ENCODE results near the gene ADCY5.

The ADCY5 gene

GRCh38 chr3:123337948-123338619 lies 110.8 kb downstream of the ADCY5 start:
- no peak for FAIRE-seq

- no peak for FAIRE-seq
Observed at GRCh38 chr3:123337226-123337625, 111.7 kb downstream of the ADCY5 start.

GRCh38 chr3:123336441-123336851 lies 112.4 kb downstream of the ADCY5 start:
- FAIRE-seq = no peak

- FAIRE-seq = no peak
Observed at GRCh38 chr3:123336001-123336400, 112.9 kb downstream of the ADCY5 start.

- FAIRE-seq = no peak
Observed at GRCh38 chr3:123335007-123335670, 113.8 kb downstream of the ADCY5 start.

- FAIRE-seq = no peak
Observed at GRCh38 chr3:123334056-123334455, 114.8 kb downstream of the ADCY5 start.

- FAIRE-seq = no peak
Observed at GRCh38 chr3:123333401-123333800, 115.5 kb downstream of the ADCY5 start.

GRCh38 chr3:123332124-123332641 lies 116.7 kb downstream of the ADCY5 start:
- FAIRE-seq = no peak

GRCh38 chr3:123331651-123332050 lies 117.2 kb downstream of the ADCY5 start:
- FAIRE-seq = no peak

GRCh38 chr3:123331006-123331405 lies 117.9 kb downstream of the ADCY5 start:
- FAIRE-seq = no peak

- no peak for FAIRE-seq
Observed at GRCh38 chr3:123330441-123330991, 118.4 kb downstream of the ADCY5 start.

GRCh38 chr3:123329636-123330340 lies 119.1 kb downstream of the ADCY5 start:
- FAIRE-seq = no peak

GRCh38 chr3:123328851-123329635 lies 119.8 kb downstream of the ADCY5 start:
- FAIRE-seq = no peak

- FAIRE-seq = no peak
Observed at GRCh38 chr3:123327956-123328850, 120.7 kb downstream of the ADCY5 start.

GRCh38 chr3:123327480-123327879 lies 121.4 kb downstream of the ADCY5 start:
- no peak for FAIRE-seq

- FAIRE-seq = no peak
Observed at GRCh38 chr3:123326531-123326930, 122.4 kb downstream of the ADCY5 start.

- FAIRE-seq = no peak
Observed at GRCh38 chr3:123325766-123326256, 123.1 kb downstream of the ADCY5 start.

GRCh38 chr3:123324880-123325765 lies 123.8 kb downstream of the ADCY5 start:
- no peak for FAIRE-seq

- no peak for FAIRE-seq
Observed at GRCh38 chr3:123323781-123324180, 125.1 kb downstream of the ADCY5 start.

GRCh38 chr3:123322866-123323265 lies 126.0 kb downstream of the ADCY5 start:
- FAIRE-seq = no peak
